ENCODE results near the gene ARID1B.

DNA sequence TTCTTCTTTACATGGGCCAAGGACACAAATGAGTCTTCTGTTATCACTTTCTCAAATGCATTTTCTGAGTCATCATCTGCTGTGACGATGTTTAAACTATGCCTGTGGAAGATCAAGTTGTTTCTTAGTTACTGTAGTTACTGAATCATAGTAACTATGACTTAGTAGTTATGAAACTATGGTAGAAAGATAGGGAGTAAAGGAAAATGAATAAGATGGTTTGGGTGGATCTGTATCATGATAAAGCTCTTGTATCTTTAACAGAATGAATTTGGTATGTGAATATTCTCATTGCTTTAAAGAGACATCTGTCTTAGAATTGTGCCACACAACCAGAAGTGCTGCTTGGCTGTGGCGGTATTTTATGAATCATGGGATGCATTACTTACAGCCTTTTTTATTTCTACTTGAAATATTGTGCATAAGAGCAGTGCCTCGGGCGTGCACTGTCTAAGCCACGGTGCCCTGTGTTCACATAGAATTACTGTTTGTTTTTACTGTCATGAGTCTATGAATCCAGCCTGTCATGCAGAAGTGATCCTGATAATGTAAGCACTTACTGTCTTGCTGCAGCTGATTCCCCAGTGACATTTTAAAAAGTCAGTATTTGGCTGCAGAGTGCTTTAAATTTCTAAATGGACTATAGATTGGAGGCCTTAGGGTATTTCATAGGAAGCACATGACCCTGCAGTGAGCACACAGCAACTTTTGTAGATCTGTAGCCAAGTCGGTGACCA lies 330.9 kb downstream of the ARID1B start:
- TF ChIP-seq POLR2AphosphoS5 (IDR thresholded peaks at IDR 0.05; ENCODE audit: low read depth, low read length): no peak
- TF ChIP-seq TAF1 (IDR thresholded peaks at IDR 0.05; ENCODE audit: borderline replicate concordance, insufficient read depth, low read length): no peak
- no peak for TF ChIP-seq REST (IDR thresholded peaks at IDR 0.05; ENCODE audit: insufficient read depth in 1 of 2, low read depth in 2 of 2, low read length in 2 of 2)
- TF ChIP-seq SIN3A (IDR thresholded peaks at IDR 0.05; ENCODE audit: borderline replicate concordance, insufficient read depth, low read length): no peak
- TF ChIP-seq FOXP2 (optimal IDR thresholded peaks at IDR 0.05; ENCODE audit: borderline replicate concordance, extremely low read depth, extremely low read length, insufficient read depth): no peak
